H9 (cell line): ENCODE results near the gene TRABD2B. TPM values are rescaled to one million over a fixed set of nuclear protein-coding genes. Genes with fewer than 3 reads are reported as not detected.

Experiments used
- DNase-seq: peaks from one replicate; pipeline ENCODE4 v3.0.0-alpha.2; 2017
- H2AFZ ChIP-seq: one replicate; pipeline ENCODE4 v1.6.1; 2013; ENCODE audit warnings: mild to moderate bottlenecking, low read length, control low read depth, moderate library complexity
- H2AK5ac ChIP-seq: 2 replicates; pipeline ENCODE4 v1.6.1; 2013; ENCODE audit warnings: low read length, control low read depth, mixed read lengths; ENCODE audit not compliant: insufficient read length
- H2BK120ac ChIP-seq: one replicate; pipeline ENCODE4 v1.6.1; 2013; ENCODE audit warnings: low read depth, mild to moderate bottlenecking, low read length, control low read depth, inconsistent platforms; ENCODE audit not compliant: poor library complexity, severe bottlenecking
- H2BK12ac ChIP-seq: 2 replicates; pipeline ENCODE4 v1.6.1; 2013; ENCODE audit warnings: low read length, control low read depth, mixed read lengths, low read depth; ENCODE audit not compliant: insufficient read length
- H2BK15ac ChIP-seq: 2 replicates; pipeline ENCODE4 v1.6.1; 2013; ENCODE audit warnings: low read depth, low read length, control low read depth
- H2BK20ac ChIP-seq: one replicate; pipeline ENCODE4 v1.6.1; 2013; ENCODE audit warnings: low read depth, mild to moderate bottlenecking, low read length, control low read depth, inconsistent platforms; ENCODE audit not compliant: poor library complexity, severe bottlenecking
- H2BK5ac ChIP-seq: 2 replicates; pipeline ENCODE4 v1.6.1; 2013; ENCODE audit warnings: low read length, control low read depth, mixed read lengths; ENCODE audit not compliant: insufficient read length
- H3K14ac ChIP-seq: 2 replicates; pipeline ENCODE4 v1.6.1; 2013; ENCODE audit warnings: low read length, control low read depth; ENCODE audit not compliant: insufficient read depth
- H3K18ac ChIP-seq: 2 replicates; pipeline ENCODE4 v1.6.1; 2013; ENCODE audit warnings: low read depth, mild to moderate bottlenecking, mixed read lengths, low read length, control low read depth; ENCODE audit not compliant: insufficient read length
- H3K23ac ChIP-seq: 2 replicates; pipeline ENCODE4 v1.6.1; 2013; ENCODE audit warnings: low read length, control low read depth, mixed read lengths, low read depth; ENCODE audit not compliant: insufficient read length
- H3K23me2 ChIP-seq: 2 replicates; pipeline ENCODE4 v1.6.1; 2013; ENCODE audit warnings: low read depth, mild to moderate bottlenecking, mixed read lengths, low read length, control low read depth; ENCODE audit not compliant: insufficient read length, poor library complexity, severe bottlenecking
- H3K27ac ChIP-seq: 2 replicates; pipeline ENCODE4 v1.5.1; 2013; ENCODE audit warnings: low read length, control low read depth, mixed read lengths, low read depth; ENCODE audit not compliant: insufficient read length
- H3K27me3 ChIP-seq: 2 replicates; pipeline ENCODE4 v1.6.1; 2013; ENCODE audit warnings: low read length, control low read depth, inconsistent platforms; ENCODE audit not compliant: insufficient read depth
- H3K4ac ChIP-seq: 2 replicates; pipeline ENCODE4 v1.6.1; 2013; ENCODE audit warnings: low read depth, mild to moderate bottlenecking, control low read depth, inconsistent platforms, low read length, moderate library complexity
- H3K4me1 ChIP-seq: 2 replicates; pipeline ENCODE4 v1.6.1; 2013; ENCODE audit warnings: low read length, control low read depth, inconsistent platforms; ENCODE audit not compliant: insufficient read depth
- H3K4me2 ChIP-seq: 2 replicates; pipeline ENCODE4 v1.6.1; 2013; ENCODE audit warnings: low read length, control low read depth, mixed read lengths; ENCODE audit not compliant: insufficient read length, insufficient read depth
- H3K56ac ChIP-seq: 2 replicates; pipeline ENCODE4 v1.6.1; 2013; ENCODE audit warnings: low read depth, mild to moderate bottlenecking, mixed read lengths, low read length, control low read depth; ENCODE audit not compliant: insufficient read length
- H3K79me1 ChIP-seq: 2 replicates; pipeline ENCODE4 v1.6.1; 2013; ENCODE audit warnings: low read depth, mild to moderate bottlenecking, moderate library complexity, low read length, control low read depth, inconsistent platforms; ENCODE audit not compliant: insufficient read depth, poor library complexity, severe bottlenecking
- H3K79me2 ChIP-seq: 2 replicates; pipeline ENCODE4 v1.6.1; 2013; ENCODE audit warnings: low read length, control low read depth, inconsistent platforms; ENCODE audit not compliant: insufficient read depth
- H3K9ac ChIP-seq: 2 replicates; pipeline ENCODE4 v1.6.1; 2013; ENCODE audit warnings: low read length, control low read depth, mixed read lengths; ENCODE audit not compliant: insufficient read length; ENCODE audit errors: extremely low read depth
- H3K9me3 ChIP-seq: one replicate; pipeline ENCODE4 v1.6.1; 2013; ENCODE audit warnings: low read depth, low read length, inconsistent platforms; ENCODE audit not compliant: control insufficient read depth
- H3T11ph ChIP-seq: one replicate; pipeline ENCODE4 v1.6.1; 2013; ENCODE audit warnings: mild to moderate bottlenecking, low read length, control low read depth, inconsistent platforms
- H4K20me1 ChIP-seq: one replicate; pipeline ENCODE4 v1.6.1; 2013; ENCODE audit not compliant: control insufficient read depth, insufficient read length, insufficient read depth
- H4K5ac ChIP-seq: 2 replicates; pipeline ENCODE4 v1.6.1; 2013; ENCODE audit warnings: low read depth, mild to moderate bottlenecking, mixed read lengths, low read length, control low read depth; ENCODE audit not compliant: insufficient read length
- H4K8ac ChIP-seq: replicated peaks from 2 replicates; pipeline ENCODE4 v1.6.1; 2013; ENCODE audit warnings: low read length, control low read depth, mixed read lengths, low read depth; ENCODE audit not compliant: insufficient read length
- H4K91ac ChIP-seq: 2 replicates; pipeline ENCODE4 v1.6.1; 2013; ENCODE audit warnings: low read depth, mild to moderate bottlenecking, moderate library complexity, mixed read lengths, low read length, control low read depth; ENCODE audit not compliant: insufficient read length
- H3K27ac Mint-ChIP-seq, 3 experiments: 2 replicates in 2 of 3; 3 replicates in 1 of 3; pipeline ENCODE4 v1.8.0; 2020 to 2021; ENCODE audit warnings: mixed read lengths in 3 of 3, mild to moderate bottlenecking in 1 of 3, moderate library complexity in 1 of 3
- H3K27me3 Mint-ChIP-seq: 2 replicates; pipeline ENCODE4 v1.8.0; 2021; ENCODE audit warnings: low read depth, mild to moderate bottlenecking, moderate library complexity, mixed read lengths
- H3K36me3 Mint-ChIP-seq, 3 experiments: 2 replicates in 2 of 3; 3 replicates in 1 of 3; pipeline ENCODE4 v1.8.0; 2020 to 2021; ENCODE audit warnings: low read depth in 3 of 3, mixed read lengths in 3 of 3; ENCODE audit not compliant: insufficient read depth in 1 of 3
- H3K4me1 Mint-ChIP-seq, 2 experiments: 2 replicates each; pipeline ENCODE4 v1.8.0; 2020; ENCODE audit warnings: mixed read lengths in 2 of 2
- H3K4me3 Mint-ChIP-seq, 2 experiments: 2 replicates in 1 of 2; 3 replicates in 1 of 2; pipeline ENCODE4 v1.8.0; 2020 to 2021; ENCODE audit warnings: mild to moderate bottlenecking in 2 of 2, mixed read lengths in 2 of 2, moderate library complexity in 1 of 2
- H3K9me3 Mint-ChIP-seq, 2 experiments: 2 replicates in 1 of 2; 3 replicates in 1 of 2; pipeline ENCODE4 v1.8.0; 2020; ENCODE audit warnings: mild to moderate bottlenecking in 2 of 2, mixed read lengths in 2 of 2, moderate library complexity in 1 of 2
- CTCF ChIP-seq: fragments of 200-600 bp; sonication (generic); conservative IDR thresholded peaks from 3 replicates; pipeline ENCODE4 v1.8.0; 2021; ENCODE audit warnings: antibody characterized with exemption, mild to moderate bottlenecking
- WGBS: extraction: QIAGEN DNeasy Blood & Tissue Kit; methylation state at CpG from one replicate; pipeline ENCODE4 v1.1.7; 2013; ENCODE audit warnings: missing lambda C conversion rate, low lambda C conversion rate, mixed read lengths; ENCODE audit not compliant: insufficient read length; ENCODE audit errors: extremely low coverage; 5-methylcytosine and 5-hydroxymethylcytosine counted together
- total RNA-seq: library from RNA; stranded (reverse); gene quantifications from 2 replicates; pipeline ENCODE4 v1.2.1, GENCODE V29; 2021

TRABD2B gene
- total RNA-seq, 1 experiment from 2014 or later = 2.3 TPM

- Histone ChIP-seq H2BK12ac (no peak overlapping the region), H3K23me2 (no peaks in the 10 kb centered on the region), H3K9ac (no peak overlapping the region), H3K4me2 (no peak overlapping the region), H3K27me3 (no peaks in the 10 kb centered on the region), H2BK15ac (no peak overlapping the region), H4K5ac (no peak overlapping the region), H4K91ac (no peak overlapping the region), H3K79me1 (no peaks in the 10 kb centered on the region), H3K14ac (no peak overlapping the region), H3K18ac (no peak overlapping the region), H4K20me1 (no peaks in the 10 kb centered on the region), H4K8ac (no peak overlapping the region), H2AFZ (no peak overlapping the region), H3T11ph (no peak overlapping the region), H2BK20ac (no peak overlapping the region), H3K9me3 (no peaks in the 10 kb centered on the region), H3K4ac (no peak overlapping the region), H3K23ac (no peak overlapping the region), H2AK5ac (no peak overlapping the region), H3K56ac (no peak overlapping the region), H3K27ac (no peak overlapping the region), H3K79me2 (no peaks in the 10 kb centered on the region; the same call in 1 of the 2 replicates), H3K4me1 (peaks cover 29% of the 10 kb centered on the region), H2BK120ac (no peak overlapping the region), H2BK5ac (no peak overlapping the region)
- H3K4me1 Mint-ChIP-seq = peaks cover 77 to 78% of the 10 kb centered on the region in 2 experiments
- no peak for TF ChIP-seq CTCF
- DNase-seq = peak; percentile 71
- no CpG with 5 or more reads among the region's 6 CpGs for WGBS
- no peaks in the 10 kb centered on the region; the same call in 1 of the 2 replicates for H3K27me3 Mint-ChIP-seq
- peak overlapping the region in 1 of 2 experiments; percentile 33; a peak in 1 of 5 replicates for H3K4me3 Mint-ChIP-seq
- no peaks in the 10 kb centered on the region for H3K9me3 Mint-ChIP-seq
- H3K36me3 Mint-ChIP-seq = no peaks in the 10 kb centered on the region
- H3K27ac Mint-ChIP-seq = peak overlapping the region in 2 of 3 experiments; percentile 80 to 95; a peak in 5 of 7 replicates
These were observed 98.9 kb downstream of the TRABD2B start for GRCh38 chr1:47898133-47898845.
